ENCODE data around the gene NAPEPLD. TPM values are rescaled to one million over a fixed set of nuclear protein-coding genes. Genes with fewer than 3 reads are reported as not detected.
"Not testable (repeated sequence)": the region's sequence is repeated elsewhere in the genome, so short reads cannot be mapped to it uniquely, and the experiment has no call there.

NAPEPLD gene
- total RNA-seq, 1 donor from 2014 or later: 16.2 TPM

DNA sequence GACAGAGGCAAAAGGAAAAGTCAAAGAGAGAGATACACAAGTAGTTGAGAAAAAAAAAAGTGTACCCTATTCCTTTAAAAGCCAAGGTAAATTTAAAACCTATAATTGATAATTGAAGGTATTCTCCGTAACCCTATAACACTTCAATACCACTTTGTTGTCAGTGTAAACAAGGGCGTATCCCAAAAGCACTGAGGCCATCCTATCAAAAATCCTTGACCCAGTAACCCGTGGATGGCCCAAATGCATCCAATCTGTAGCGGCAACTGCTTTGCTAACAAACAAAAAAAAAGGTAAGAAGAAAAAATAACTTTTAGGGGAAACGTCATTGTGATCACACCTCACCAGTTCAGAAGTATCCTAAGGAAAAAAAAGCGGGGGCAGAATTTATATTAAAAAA, 5.1 kb upstream of the NAPEPLD start:
- intact Hi-C loops (cut with DNase I): no loop called here
- no peak for DNase-seq
- H3K4me3 ChIP-seq: no peak overlapping the region
- TF ChIP-seq, protein P1, sequence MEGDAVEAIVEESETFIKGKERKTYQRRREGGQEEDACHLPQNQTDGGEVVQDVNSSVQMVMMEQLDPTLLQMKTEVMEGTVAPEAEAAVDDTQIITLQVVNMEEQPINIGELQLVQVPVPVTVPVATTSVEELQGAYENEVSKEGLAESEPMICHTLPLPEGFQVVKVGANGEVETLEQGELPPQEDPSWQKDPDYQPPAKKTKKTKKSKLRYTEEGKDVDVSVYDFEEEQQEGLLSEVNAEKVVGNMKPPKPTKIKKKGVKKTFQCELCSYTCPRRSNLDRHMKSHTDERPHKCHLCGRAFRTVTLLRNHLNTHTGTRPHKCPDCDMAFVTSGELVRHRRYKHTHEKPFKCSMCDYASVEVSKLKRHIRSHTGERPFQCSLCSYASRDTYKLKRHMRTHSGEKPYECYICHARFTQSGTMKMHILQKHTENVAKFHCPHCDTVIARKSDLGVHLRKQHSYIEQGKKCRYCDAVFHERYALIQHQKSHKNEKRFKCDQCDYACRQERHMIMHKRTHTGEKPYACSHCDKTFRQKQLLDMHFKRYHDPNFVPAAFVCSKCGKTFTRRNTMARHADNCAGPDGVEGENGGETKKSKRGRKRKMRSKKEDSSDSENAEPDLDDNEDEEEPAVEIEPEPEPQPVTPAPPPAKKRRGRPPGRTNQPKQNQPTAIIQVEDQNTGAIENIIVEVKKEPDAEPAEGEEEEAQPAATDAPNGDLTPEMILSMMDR (IDR thresholded peaks at IDR 0.05): no peak
- H3K27me3 ChIP-seq (ENCODE audit: low read depth): no peaks in the 10 kb centered on the region
- no peaks in the 10 kb centered on the region for H3K9me3 ChIP-seq
- no peak for ATAC-seq
- no peaks in the 10 kb centered on the region for H3K36me3 ChIP-seq
- no peaks in the 10 kb centered on the region for H3K4me1 ChIP-seq
- H3K27ac ChIP-seq: no peak overlapping the region

DNA sequence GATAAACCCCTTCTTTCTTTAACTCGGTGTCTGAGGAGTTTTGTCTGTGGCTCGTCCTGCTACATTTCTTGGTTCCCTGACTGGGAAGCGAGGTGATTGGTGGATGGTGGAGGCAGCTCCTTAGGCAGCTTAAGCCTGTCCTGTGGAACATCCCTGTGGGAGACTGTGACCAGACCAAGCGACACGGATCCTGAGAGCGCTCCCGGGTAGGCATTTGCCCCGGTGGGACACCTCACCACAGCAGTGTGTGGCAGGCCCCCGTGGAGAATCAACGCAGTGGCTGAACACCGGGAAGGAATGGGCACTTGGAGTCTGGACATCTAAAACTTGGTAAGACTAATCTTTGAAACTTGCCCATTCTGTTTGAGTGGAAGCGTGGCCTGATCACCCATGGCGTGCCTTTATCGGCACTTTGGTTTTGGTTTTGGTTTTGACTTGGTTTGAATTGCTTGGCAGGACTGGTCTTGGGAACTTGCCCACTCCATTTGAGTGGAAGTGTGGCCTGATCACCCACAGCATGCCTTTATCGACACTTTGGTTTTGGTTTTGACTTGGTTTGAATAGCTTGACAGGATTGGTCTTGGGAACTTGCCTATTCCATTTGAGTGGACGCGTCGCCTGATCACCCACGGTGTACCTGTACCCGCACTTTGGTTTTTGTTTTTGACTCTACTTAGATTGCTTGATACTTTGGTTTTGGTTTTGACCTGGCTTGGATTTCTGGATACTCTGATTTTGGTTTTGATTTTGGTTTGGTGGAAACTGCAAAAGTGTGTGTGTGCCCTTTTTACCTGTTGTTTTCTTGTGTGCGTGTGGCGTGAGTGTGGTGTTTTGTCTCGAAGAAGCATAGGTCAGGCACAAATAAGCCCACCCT, 4.1 kb upstream of the NAPEPLD start:
- intact Hi-C loops (cut with DNase I); H3K27ac ChIP-seq; H3K4me3 ChIP-seq; H3K27me3 ChIP-seq (ENCODE audit: low read depth); H3K9me3 ChIP-seq; ATAC-seq; H3K36me3 ChIP-seq; DNase-seq; H3K4me1 ChIP-seq: not testable (repeated sequence)

GRCh38 chr7:103151993-103152676, 3.2 kb upstream of the NAPEPLD start:
- H3K4me3 ChIP-seq; intact Hi-C loops (cut with DNase I); H3K36me3 ChIP-seq; DNase-seq; H3K27me3 ChIP-seq (ENCODE audit: low read depth); H3K27ac ChIP-seq; H3K9me3 ChIP-seq; ATAC-seq: not testable (repeated sequence)
- H3K4me1 ChIP-seq: peaks cover 13% of the 10 kb centered on the region

DNA sequence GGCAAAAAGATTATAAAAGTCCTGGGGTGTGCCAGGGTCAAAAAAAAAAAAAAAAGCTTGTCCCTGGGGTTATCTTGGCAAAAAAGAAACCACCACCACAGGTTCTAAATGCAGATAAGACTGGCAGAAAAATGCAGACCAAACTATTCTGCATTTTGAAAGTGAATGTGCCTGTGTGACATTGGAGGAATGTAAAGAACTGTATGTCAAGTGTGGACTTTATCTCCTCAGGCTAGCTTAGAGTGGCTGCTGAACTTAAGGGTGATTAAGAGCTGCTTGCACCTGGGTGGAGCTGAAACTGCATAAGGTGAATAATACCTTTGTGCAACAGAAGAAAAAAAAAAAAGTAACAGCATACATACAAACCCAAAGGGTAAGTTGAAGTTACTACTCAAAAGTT, 1.3 kb upstream of the NAPEPLD start:
- intact Hi-C loops (cut with DNase I): no loop called here
- no peaks in the 10 kb centered on the region for H3K36me3 ChIP-seq
- peaks cover 21% of the 10 kb centered on the region for H3K4me1 ChIP-seq
- H3K4me3 ChIP-seq: peak overlapping the region; percentile 90
- DNase-seq (no peak), ATAC-seq (peak; percentile 80 to 82)
- no peaks in the 10 kb centered on the region for H3K9me3 ChIP-seq
- H3K27ac ChIP-seq: peak overlapping the region; percentile 96
- H3K27me3 ChIP-seq (ENCODE audit: low read depth): no peaks in the 10 kb centered on the region
- TF ChIP-seq, protein P1 (IDR thresholded peaks at IDR 0.05): no peak

- ATAC-seq: peak; percentile 1 to 21
- intact Hi-C loops (cut with DNase I): no loop called here
- TF ChIP-seq, protein P1 (IDR thresholded peaks at IDR 0.05): no peak
- no peaks in the 10 kb centered on the region for H3K27me3 ChIP-seq (ENCODE audit: low read depth)
- DNase-seq: no peak
- peaks cover 21% of the 10 kb centered on the region for H3K4me1 ChIP-seq
- H3K36me3 ChIP-seq: no peaks in the 10 kb centered on the region
- no peaks in the 10 kb centered on the region for H3K9me3 ChIP-seq
- H3K4me3 ChIP-seq: peak overlapping the region; percentile 90
- H3K27ac ChIP-seq: peak overlapping the region; percentile 96
These were observed 895 bp upstream of the NAPEPLD start for GRCh38 chr7:103149808-103150180.

- Histone ChIP-seq H3K4me3 (peak overlapping the region; percentile 90), H3K27me3 (ENCODE audit: low read depth) (no peaks in the 10 kb centered on the region), H3K36me3 (no peaks in the 10 kb centered on the region), H3K27ac (peak overlapping the region; percentile 96), H3K9me3 (no peaks in the 10 kb centered on the region), H3K4me1 (peaks cover 21% of the 10 kb centered on the region)
- ATAC-seq (no peak), DNase-seq (no peak)
- TF ChIP-seq, protein P1 (IDR thresholded peaks at IDR 0.05): no peak
- intact Hi-C loops (cut with DNase I): no loop called here
These were observed 537 bp downstream of the NAPEPLD start for GRCh38 chr7:103148131-103148993.

GRCh38 chr7:103144754-103145153, 4.1 kb downstream of the NAPEPLD start:
- H3K27me3 ChIP-seq (ENCODE audit: low read depth); H3K36me3 ChIP-seq; intact Hi-C loops (cut with DNase I); DNase-seq; H3K27ac ChIP-seq; ATAC-seq; H3K9me3 ChIP-seq; H3K4me3 ChIP-seq: not testable (repeated sequence)
- peaks cover 21% of the 10 kb centered on the region for H3K4me1 ChIP-seq

Measured in lower lobe of right lung (tissue), 2 donors.